Measurements from ENCODE around the gene GPA33. TPM values are rescaled to one million over a fixed set of nuclear protein-coding genes. Genes with fewer than 3 reads are reported as not detected.

GPA33 gene
- total RNA-seq, 1 donor from 2014 or later, result 0.74 TPM

- DNase-seq (ENCODE audit: extremely low spot score in 2 of 2), result no peak
- TF ChIP-seq POLR2A (IDR thresholded peaks at IDR 0.05) (no peak), POLR2AphosphoS5 (IDR thresholded peaks at IDR 0.05; ENCODE audit: insufficient read depth in 1 of 2, low read depth in 1 of 2) (no peak), CTCF (IDR thresholded peaks at IDR 0.05) (no peak)
- Histone ChIP-seq H3K27ac (no peak overlapping the region), H3K4me3 (no peak overlapping the region), H3K4me1 (no peaks in the 10 kb centered on the region), H3K27me3 (no peaks in the 10 kb centered on the region), H3K9me3 (no peaks in the 10 kb centered on the region), H3K36me3 (no peaks in the 10 kb centered on the region)
- intact Hi-C loops (cut with DNase I), result no loop called here
Measured at GRCh38 chr1:167105271-167106118, 15.3 kb upstream of the GPA33 start.

DNA sequence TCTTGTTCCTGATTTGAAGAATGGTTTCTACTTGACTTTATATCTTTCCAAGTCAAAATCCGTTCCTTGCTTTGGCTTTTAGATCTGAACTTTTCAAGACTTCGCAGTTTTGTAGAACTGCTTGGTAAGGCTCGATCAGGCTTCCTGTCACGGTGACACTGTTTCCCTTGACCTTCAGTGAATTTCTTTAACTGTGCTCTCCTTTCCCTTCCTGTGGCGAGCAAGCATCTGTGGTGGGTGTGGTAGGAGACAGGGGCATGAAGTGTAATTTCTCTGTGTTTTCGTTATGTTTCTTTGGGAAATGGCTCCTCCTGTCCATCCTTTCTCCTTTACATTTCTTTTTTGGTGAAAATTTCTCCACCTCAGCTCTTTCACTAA is 14.1 kb upstream of the GPA33 start:
- H3K9me3 ChIP-seq, result no peaks in the 10 kb centered on the region
- no peak overlapping the region for H3K27ac ChIP-seq
- no peaks in the 10 kb centered on the region for H3K4me1 ChIP-seq
- no peaks in the 10 kb centered on the region for H3K36me3 ChIP-seq
- H3K4me3 ChIP-seq, result no peak overlapping the region
- intact Hi-C loops (cut with DNase I), result no loop called here
- no peak for DNase-seq (ENCODE audit: extremely low spot score in 2 of 2)
- TF ChIP-seq POLR2AphosphoS5 (IDR thresholded peaks at IDR 0.05; ENCODE audit: insufficient read depth in 1 of 2, low read depth in 1 of 2), result no peak
- H3K27me3 ChIP-seq, result no peaks in the 10 kb centered on the region

GRCh38 chr1:167102906-167103573 is 12.9 kb upstream of the GPA33 start:
- Histone ChIP-seq H3K27me3 (no peaks in the 10 kb centered on the region), H3K27ac (no peak overlapping the region), H3K4me3 (no peak overlapping the region), H3K4me1 (no peaks in the 10 kb centered on the region), H3K9me3 (no peaks in the 10 kb centered on the region), H3K36me3 (no peaks in the 10 kb centered on the region)
- no peak for TF ChIP-seq POLR2AphosphoS5 (IDR thresholded peaks at IDR 0.05; ENCODE audit: insufficient read depth in 1 of 2, low read depth in 1 of 2)
- no peak for TF ChIP-seq CTCF (IDR thresholded peaks at IDR 0.05)
- intact Hi-C loops (cut with DNase I), result no loop called here
- no peak for DNase-seq (ENCODE audit: extremely low spot score in 2 of 2)

DNA sequence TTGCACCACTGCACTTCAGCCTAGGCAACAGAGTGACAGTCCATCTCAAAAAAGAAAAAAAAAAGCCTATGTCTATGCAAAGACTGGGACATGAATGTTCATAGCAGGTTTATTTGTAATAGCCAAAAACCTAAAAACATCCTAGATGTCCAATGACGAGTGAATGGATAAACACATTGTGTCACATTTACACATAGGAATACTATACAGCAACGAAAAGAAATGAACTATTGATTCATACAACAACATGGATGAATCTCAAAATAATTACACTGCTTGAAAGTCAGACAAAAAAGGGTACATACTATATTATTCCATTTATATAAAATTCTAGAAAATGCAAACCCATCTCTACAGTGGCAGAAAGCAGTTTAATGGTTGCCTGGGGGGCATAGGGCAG is 11.6 kb upstream of the GPA33 start:
- intact Hi-C loops (cut with DNase I), result no loop called here
- no peak overlapping the region for H3K27ac ChIP-seq

DNA sequence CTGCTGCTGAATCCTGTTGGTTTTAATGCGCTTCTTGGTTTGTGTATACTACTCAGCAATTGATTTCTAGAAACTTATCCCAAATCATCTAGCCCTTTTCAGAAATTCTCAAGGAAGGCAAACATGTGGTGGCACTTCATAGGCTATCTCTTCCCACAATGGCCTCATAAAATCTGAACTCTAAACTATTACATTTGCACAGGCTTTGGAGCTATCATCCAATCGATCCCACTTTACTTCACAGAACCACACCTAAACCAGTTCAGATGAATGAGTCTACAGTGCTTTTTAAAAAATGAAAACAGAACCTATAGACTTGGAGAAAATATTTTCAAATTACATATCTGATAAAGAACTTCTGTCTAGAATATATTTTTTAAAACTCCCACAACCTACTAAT is 10.6 kb upstream of the GPA33 start:
- Histone ChIP-seq H3K9me3 (no peaks in the 10 kb centered on the region), H3K4me1 (no peaks in the 10 kb centered on the region), H3K36me3 (no peaks in the 10 kb centered on the region), H3K27me3 (no peaks in the 10 kb centered on the region), H3K27ac (no peak overlapping the region), H3K4me3 (no peak overlapping the region)
- DNase-seq (ENCODE audit: extremely low spot score in 2 of 2), result no peak
- intact Hi-C loops (cut with DNase I), result no loop called here
- TF ChIP-seq CTCF (IDR thresholded peaks at IDR 0.05), result no peak
- TF ChIP-seq POLR2A (IDR thresholded peaks at IDR 0.05), result no peak
- no peak for TF ChIP-seq POLR2AphosphoS5 (IDR thresholded peaks at IDR 0.05; ENCODE audit: insufficient read depth in 1 of 2, low read depth in 1 of 2)

More for the DNA sequence above, 11.6 kb upstream of the GPA33 start:
- no peak for TF ChIP-seq POLR2A (IDR thresholded peaks at IDR 0.05)
- no peak for TF ChIP-seq POLR2AphosphoS5 (IDR thresholded peaks at IDR 0.05; ENCODE audit: insufficient read depth in 1 of 2, low read depth in 1 of 2)
- no peak for TF ChIP-seq CTCF (IDR thresholded peaks at IDR 0.05)
- H3K27me3 ChIP-seq, result no peaks in the 10 kb centered on the region
- no peak for DNase-seq (ENCODE audit: extremely low spot score in 2 of 2)
- no peaks in the 10 kb centered on the region for H3K4me1 ChIP-seq
- no peak overlapping the region for H3K4me3 ChIP-seq
- H3K36me3 ChIP-seq, result no peaks in the 10 kb centered on the region
- H3K9me3 ChIP-seq, result no peaks in the 10 kb centered on the region
